GM23338 (cell line): ENCODE data around the gene CSKMT.

ENCODE experiments used
- CTCF ChIP-seq, 2 experiments: fragments of 200-600 bp in 1 of 2; sonication (generic) in 1 of 2; conservative IDR thresholded peaks; 2 replicates each; pipeline versions ENCODE4 v1.5.1 to v1.6.1; 2016 to 2017; ENCODE audit warnings: antibody characterized with exemption in 2 of 2, low read depth in 2 of 2, mild to moderate bottlenecking in 2 of 2, moderate library complexity in 1 of 2
- POLR2AphosphoS5 ChIP-seq: IDR thresholded peaks from 2 replicates; pipeline ENCODE4 v1.6.1; 2016; ENCODE audit warnings: antibody characterized with exemption, low read depth

GRCh38 chr11:62677714-62678113 lies 12.6 kb downstream of the CSKMT start:
- no peak for TF ChIP-seq POLR2AphosphoS5
- no peak for TF ChIP-seq CTCF (conservative IDR thresholded peaks at IDR 0.05; ENCODE audit: low read depth in 2 of 2)
